GM21360 (cell line): ENCODE measurements around the gene XYLT2.
"Not testable (repeated sequence)": the region's sequence is repeated elsewhere in the genome, so short reads cannot be mapped to it uniquely, and the experiment has no call there.

Experiments used
- ATAC-seq: cut with Tn5 transposase; IDR thresholded peaks from one replicate; pipeline ENCODE4 v1.9.1; 2021; ENCODE audit warnings: mild to moderate bottlenecking, moderate library complexity; ENCODE audit not compliant: unreplicated experiment

Gene XYLT2

DNA sequence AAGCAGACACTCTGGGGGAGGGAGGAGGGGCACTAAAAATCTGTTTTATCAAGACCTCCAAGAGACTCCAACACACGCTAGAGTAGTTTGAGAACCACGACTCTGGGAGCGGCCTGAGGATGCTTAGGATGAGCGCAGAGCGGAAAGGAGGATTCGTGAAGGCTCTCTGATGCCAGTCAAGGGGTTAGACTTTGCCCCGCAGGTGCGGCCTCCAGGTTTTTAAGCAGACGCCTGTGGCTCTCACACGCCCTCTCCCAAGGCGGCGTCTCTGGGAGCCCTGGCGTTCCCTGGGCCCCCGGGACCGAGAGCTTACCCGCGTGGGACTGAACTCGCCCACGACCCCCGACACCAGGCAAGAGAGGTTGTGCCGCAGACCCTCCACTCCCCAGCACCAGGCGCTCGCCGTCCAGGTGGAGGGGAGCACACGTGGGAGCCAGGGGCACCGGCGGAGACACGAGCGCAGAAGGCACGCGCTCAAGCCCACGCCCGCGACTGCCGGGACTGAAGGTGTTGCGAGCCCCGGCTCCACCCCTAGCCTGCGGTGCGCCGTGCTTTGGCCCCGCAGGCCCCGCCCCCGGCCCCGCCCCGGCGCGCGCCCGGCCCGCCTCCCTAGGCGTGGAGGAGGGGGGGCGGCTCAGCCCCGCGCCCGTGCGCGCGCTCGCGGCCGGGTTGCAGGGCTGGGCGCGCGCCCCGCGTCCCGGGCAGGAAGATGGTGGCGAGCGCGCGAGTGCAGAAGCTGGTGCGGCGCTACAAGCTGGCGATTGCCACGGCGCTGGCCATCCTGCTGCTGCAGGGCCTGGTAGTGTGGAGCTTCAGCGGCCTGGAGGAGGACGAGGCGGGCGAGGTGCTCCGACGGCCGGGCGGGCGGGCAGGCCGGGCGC lies at the start of gene XYLT2:
TSS of gene XYLT2 (plus strand) at position 695 of the 881 bp plus-strand sequence. CDS start at position 710, 15 bp downstream.
- ATAC-seq = peak; percentile 69

DNA sequence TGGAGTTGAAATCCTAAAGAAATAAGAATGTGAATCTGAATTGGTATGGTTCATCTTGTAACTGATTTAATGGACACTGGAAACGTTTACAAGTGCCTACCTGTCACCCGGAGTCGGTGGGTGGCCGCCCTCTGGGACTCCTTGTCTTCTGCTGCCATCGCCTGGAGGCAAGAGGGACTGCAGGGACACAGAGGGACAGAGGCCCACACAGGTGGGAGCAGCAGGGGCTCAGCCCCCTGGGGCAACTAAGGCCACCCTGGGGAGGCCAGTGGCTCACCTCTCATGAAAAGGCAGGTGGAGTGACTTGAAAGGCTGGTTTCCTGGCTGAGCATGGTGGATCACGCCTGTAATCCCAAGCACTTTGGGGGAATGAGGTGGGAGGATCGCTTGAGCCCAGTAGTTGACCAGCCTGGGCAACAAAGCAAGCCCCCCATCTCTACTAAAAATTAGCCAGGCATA lies 48.5 kb upstream of the XYLT2 start:
- ATAC-seq = no peak

DNA sequence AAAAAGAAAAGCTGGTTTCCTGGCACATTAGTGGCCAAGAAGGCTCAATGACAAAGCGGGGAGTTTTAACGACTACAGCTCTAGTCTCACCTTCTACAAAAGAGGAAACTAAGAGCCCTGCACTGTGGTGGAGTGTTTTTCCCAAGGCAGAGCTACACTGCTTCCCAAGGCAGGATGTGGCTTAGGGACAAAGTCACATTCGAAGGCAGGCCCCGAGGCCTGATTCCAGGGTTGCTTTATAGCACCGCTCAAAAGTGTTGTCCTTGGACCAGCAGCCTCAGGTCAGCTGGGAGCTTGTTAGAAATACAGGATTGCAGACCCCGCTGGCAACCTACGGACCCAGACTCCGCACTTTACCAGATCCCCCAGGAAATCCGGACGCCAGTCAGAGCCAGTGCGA lies 47.9 kb upstream of the XYLT2 start:
- ATAC-seq = no peak

DNA sequence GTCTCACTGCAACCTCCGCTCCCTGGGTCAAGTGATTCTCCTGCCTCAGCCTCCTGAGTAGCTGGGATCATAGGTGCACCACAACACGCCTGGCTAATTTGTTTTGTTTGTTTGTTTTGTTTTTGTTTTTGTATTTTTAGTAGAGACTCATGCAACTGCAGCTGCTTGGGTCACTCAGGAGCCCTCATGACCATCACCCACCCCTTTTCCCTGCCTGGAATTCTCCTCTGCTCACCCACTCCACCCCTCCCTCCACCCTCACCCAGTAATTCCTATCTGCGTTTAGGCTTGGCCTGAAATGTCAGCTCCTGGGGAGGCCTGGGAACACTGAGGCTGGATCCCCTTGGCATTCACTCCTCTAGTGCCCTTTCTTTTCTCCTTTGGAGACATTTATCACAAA lies 46.1 kb upstream of the XYLT2 start:
- ATAC-seq = no peak

DNA sequence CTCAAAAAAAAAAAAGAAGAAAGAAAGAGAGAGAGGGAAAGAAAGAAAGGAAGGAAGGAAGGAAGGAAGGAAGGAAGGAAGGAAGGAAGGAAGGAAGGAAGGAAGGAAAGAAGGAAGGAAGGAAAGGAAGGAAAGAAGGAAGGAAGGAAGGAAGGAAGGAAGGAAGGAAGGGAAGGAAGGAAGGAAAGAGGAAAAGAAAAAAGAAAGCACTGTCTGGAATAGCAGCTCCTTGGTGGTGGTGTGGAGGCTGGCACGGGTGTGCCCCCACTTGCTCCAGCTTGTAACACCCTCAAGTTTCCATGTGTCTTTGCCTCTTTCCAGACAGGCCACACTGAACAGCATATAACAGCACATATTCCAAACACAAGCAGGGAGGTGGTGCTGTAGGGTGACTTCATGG lies 45.1 kb upstream of the XYLT2 start:
- ATAC-seq = not testable (repeated sequence)

DNA sequence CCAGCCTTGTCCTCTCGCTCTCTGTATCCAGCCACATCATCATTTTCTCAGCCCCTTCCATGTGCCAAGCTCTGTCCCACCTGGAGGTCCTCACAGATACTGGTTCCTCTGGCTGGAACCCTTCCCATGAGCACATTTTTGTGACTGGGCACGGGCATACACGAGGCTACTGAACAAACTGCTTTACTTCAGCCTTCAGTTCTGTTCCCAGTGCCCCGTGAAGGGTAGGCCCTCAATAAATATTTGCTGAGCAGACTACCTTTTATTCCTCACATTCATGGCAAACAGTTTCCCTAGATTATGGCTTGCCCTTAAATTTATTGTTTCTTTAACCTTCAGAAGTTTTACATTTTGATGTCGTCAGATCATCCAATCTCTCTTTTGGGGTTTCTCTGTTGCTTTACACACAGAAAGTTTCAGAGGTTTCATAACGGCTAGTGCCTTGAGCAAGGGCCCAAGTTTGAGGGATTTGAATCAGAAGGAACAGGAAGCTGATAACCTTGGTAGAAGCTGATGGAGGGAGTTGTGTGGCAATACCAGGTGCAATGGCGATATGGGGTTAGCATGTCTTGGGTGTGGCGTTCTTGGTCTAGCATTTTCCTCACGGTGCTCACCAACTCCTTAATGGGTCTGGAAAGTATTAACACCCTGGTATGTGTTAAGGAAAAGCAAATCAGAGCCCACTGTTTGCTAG lies 43.9 kb upstream of the XYLT2 start:
- ATAC-seq = no peak

DNA sequence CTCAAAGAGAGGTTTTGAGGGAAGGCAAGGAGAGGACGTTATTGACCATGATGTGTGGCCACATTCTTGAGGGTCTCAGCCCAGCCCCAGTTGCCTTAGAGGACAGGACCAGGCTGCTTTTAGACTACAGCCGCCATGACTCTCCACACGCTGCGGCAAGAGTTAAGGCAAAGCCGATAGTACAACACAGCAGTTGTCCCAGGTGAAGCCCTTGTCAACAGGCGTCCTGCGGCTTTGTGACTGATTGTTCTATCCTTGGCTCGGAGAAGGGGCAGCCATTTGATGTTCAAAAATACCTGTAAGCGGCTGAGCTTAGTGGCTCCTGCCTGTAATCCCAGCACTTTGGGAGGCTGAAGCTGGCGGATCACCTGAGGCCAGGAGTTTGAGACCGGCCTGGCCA lies 42.9 kb upstream of the XYLT2 start:
- no peak for ATAC-seq

DNA sequence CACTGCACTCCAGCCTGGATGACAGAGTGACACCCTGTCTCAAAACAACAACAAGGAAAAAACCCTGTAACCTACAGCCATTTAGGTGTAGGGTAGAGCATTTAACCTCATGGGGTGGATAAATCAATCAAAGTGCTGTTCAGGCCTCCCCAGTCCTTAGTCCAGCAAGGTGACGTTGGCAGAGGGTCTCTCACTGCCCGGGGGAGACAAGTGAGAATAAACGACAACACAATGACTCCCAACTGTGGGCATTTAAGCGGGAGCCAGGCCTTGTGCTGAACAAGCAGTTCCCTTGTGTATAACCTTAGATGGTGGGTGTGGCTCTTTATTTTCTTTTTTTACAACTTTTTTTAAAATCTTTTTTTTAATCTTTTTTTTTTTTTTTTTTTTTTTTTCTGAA lies 42.3 kb upstream of the XYLT2 start:
- ATAC-seq = no peak

DNA sequence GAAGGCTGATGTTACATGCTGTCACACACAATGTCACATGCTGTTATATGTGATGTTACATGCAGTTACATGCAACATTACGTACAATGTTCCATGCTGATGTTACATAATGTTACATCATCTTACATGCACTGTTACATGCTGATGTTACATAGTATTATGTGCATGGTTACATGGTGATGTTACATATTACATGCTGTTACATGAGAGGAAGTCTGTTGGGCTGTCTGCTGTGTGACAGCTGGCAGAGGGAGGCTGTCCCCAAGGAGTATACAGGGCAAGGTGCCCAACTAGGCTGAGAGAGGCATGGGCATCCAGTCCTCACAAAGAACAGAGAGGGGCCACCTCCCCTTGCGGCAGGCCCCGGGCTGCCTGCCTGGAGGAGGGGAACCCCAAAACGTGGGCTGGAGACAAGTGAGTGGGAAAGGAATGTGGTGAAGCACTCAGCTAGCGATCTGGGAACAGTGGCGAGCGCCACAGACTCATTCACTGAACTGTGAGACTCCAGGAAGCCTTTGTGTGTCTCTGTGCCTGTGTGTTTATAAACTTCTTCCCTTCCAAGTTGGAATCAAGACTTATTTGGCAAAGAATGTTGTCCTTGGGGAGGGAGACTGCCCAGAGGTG lies 41.0 kb upstream of the XYLT2 start:
- no peak for ATAC-seq

DNA sequence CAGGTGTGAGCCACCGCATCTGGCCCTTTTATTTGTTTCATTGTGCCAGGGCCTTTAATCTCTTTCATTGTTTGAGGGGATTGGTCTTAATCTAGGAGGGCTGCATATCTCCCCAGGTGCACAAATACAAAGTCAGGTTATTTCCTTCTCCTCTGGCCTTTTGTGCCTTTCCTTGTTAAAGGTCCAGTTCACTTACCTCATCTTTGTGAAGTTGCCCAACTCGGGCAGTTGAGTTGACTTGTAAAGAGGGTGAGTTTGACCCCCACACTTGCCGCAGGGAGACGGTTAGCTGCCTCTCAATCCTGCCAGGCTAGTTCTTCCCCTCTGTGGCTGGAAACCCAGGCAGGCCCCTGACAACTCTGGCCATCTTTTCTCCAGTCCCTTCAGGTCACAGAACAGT lies 38.3 kb upstream of the XYLT2 start:
- ATAC-seq = no peak

DNA sequence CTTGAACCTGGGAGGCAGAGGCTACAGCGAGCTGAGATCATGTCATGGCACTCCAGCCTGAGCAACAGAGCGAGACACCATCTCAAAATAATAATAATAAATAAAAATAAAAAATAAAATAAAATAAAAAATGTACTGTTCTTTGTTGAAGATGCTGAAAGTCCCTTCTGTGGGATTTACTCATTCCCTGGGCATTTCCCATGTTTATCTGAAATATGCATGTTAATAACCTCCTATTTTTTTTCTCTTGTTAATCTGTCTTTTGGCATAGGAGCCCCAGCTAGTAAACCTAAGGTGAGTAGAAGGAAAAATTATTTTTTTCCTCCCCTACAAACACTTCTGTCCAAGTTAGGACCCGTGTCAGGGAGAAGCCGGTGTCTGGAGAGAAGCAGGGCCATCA lies 37.3 kb upstream of the XYLT2 start:
- ATAC-seq = no peak

DNA sequence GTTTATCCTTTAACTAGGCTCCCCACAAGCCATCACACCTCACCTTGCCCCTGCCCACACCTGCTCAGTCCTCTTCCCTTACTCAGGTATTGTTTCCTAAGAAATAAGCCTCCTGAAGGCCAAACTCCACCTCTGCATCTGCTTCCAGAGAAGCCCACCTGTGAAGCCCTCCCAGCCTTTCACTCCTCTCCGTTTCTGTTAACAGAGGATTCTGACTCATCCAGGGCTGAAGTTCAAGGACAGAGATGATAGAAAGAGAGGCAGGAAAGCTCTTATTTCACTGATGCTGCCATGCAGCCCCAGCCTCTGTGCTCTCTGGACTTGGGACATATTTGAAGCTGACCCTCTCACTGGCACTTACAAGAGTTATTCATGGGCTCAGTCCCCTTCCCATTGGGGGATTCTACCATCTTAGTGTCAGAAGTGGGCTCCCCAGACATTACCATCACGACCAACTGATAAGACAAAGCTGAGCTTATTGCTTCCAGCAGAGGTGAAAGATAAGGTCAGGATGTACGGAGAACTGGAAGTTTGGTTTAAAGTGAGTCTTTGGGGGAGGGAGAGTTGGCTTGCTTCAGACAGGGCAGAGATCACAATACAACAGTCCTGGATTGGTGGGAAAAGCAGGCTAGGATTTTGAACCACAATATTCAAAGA lies 35.3 kb upstream of the XYLT2 start:
- ATAC-seq = no peak

DNA sequence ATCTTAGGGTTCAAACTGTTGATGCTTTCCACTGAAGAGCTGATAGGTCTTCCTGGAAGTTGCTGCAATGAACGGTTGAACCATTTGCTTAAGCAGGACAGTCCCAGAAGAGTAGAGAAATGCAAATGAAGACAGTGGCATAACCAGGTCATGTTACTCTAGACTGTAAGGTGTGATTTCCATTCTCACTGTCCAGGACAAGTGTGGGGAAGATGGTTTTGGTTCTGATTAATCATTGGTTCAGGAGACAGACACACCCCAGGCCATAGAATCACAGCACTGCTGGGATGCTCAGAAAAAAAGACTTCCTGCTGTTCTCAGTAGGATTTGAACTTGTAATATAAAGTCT lies 34.8 kb upstream of the XYLT2 start:
- no peak for ATAC-seq

DNA sequence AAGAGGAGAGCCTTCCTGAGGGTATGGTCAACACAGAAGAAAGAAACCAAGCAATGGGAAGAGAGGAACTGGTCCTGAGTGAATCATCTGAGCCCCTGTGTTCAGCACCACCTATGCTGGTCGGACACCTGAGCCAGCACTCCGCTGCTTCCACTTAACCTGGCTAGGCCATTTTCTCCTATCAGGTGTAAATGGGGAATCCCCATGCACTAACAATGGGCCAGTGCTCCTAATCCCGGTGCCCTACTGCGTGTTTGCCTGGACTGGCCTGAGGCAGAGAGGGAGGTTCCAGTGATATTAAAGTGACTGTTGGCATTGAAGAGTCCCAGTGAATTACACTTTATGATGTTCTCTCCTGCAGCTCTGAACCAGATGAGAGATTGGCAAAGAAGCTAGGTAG lies 34.4 kb upstream of the XYLT2 start:
- ATAC-seq = no peak

DNA sequence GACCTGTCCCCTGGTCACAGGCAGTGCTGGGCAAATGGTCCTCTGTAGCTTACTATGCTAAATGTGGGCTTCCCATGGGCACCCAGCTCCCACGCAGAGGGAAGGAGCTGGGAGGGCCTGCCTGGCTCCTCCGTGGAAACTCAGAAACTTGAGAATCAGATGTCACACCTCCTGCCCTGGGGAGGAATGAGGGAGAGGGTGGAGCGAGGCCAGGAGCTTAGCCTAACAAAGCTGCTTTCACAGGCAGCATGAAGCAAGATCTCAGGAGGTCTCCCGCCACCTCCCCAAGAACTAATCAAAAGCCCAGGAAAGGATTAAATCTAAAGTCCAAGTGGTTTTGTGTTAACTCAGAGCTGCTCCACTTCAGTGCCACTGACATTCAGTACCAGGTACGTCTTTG lies 33.6 kb upstream of the XYLT2 start:
- ATAC-seq = no peak

DNA sequence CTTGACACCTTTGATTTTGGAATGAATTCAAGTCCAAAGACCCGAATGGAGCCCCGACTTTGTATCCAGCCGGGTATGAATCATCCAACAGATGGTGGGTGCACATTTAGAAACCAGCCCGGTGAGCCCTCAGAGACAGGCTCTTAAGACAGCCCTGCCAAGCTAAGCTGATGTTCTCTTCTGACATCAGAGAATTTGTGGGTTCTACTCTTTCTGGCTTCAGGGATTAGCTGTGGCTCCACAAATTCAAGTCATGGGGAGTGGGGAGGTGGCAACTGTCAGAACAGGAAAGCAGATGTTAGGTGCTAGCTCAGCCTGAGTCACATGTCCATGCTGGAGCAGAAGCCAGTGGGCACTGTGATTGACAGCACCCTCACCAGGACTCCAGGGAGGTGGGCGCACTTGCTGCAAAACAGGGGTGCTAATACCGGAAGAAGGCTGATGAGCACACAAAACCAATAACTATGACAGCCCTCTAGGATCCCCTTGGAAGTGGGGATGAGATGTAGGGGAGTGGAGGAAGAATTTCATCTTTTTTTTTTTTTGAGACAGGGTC lies 31.4 kb upstream of the XYLT2 start:
- no peak for ATAC-seq

DNA sequence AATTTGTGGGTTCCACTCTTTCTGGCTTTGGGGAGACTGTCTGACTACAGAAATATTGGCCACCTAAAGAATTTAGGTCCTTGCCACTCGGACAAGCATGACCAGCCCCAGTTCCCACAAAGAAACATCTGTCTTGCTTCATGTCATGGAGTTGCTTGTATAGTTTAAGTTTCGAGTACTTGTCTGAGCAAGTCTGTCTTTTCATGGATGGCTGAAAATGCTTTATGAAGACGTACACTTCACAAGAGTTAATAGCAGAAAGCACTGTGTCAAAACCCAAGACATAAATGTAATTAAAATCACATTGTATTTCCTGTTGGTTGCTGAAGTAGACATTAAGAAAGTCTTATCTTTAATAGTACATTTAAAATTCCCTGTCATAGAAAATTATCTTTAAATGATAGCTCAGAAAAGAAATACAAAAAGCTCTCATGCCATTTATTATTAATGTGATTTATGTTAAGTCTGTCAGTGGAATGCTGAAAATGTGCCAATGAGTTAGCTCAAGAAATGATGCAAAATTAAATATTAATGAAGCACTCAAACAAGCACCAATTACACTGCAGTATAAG lies 29.8 kb upstream of the XYLT2 start:
- ATAC-seq = no peak

DNA sequence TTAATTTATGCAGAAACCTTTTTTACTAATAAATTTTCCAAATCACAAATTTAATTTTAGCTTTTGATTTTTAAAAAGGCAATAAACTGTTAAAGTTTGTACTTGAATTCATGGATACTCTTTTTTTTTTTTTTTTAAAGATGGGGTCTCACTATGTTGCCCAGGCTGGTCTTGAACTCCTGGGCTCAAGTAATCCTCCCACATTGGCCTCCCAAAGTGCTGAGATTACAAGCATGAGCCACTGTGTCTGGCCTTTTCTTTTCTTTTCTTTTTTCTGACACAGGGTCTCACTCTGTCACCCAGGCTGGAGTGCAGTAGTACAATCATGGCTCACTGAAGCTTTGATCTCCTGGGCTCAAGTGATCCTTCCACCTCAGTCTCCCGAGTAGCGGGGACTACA lies 29.3 kb upstream of the XYLT2 start:
- not testable (repeated sequence) for ATAC-seq

DNA sequence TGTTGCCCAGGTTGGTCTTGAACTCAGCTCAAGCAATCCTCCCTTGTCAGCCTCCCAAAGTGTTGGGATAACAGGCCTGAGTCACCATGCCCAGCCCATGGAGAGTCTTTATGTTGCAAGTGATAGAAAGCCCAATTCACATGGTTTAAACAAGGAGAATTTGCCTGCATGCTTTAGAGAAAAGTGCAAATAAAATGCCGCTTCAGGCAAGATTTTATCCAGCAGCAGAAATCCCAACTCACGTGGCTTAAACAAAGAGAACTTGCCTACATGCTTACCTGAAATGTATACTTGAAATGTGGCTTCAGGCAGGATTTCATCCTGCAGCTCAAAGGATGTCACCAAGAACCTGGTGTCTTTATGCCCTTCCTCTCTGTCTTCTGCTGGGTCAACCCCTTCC lies 28.8 kb upstream of the XYLT2 start:
- no peak for ATAC-seq

DNA sequence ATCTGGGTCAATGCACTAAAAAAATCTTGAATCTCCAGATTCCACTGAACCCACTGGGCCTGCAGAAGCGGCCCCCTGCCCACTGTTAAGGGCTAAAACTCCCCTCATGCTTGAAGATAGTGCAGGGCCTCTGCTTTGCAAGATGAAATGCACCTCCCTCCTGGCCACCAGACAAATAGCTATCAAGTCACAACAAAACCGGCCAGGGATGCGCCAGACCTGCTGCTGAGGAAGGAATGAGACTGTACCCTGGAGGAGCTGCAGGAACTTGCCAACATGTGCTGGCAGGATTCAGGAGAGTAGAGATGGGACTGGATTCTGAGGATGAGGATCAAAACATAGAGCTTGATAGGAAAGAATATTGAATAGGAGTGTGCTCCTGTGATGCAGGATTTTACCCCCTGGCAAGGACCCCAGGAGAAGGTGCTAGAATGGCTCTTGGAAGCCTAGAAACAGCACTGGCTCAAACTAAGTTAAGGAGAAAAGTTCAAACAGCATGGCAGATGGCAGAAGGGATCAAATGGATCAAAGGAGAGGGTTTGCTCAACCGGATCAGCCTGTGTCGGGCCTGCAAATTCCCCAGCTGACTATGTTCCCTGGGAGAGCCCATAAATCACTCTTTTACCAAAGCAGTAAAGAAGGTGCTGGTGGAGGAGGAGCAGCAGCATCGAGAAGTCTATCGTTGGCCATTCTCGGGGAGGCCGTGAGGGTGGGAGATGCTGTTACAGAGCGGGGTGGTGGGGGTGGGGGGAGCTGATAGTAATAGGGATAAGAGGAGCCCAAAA lies 27.2 kb upstream of the XYLT2 start:
- ATAC-seq = no peak
